H1 (cell line): Measurements from ENCODE around the gene LAMA3. TPM values are rescaled to one million over a fixed set of nuclear protein-coding genes. Genes with fewer than 3 reads are reported as not detected.

ENCODE experiments used
- CTCF ChIA-PET: fragments of 300-600 bp; sonication (Branson Sonifier 250); formaldehyde crosslinking; loops from one replicate; lab custom pipeline; 2021; ENCODE audit not compliant: partially characterized antibody; lab: Charles Lee
- POLR2A ChIA-PET: fragments of 300-600 bp; sonication (Branson Sonifier 250); formaldehyde crosslinking; loops from one replicate; lab custom pipeline; 2021; ENCODE audit warnings: inconsistent platforms; ENCODE audit not compliant: partially characterized antibody; lab: Charles Lee
- DNase-seq, 2 experiments: peaks; one replicate each; pipeline versions ENCODE4 v3.0.0 to v3.0.0-alpha.2; 2010 to 2022; ENCODE audit warnings: low spot score in 2 of 2, low read depth in 1 of 2, mixed read lengths in 1 of 2
- FAIRE-seq: peaks from 2 replicates; lab custom pipeline; 2011; peaks lifted over from hg19 to GRCh38; lab: Jason Lieb, UNC
- H2AFZ ChIP-seq: 2 replicates; pipeline ENCODE4 v1.8.1; 2012; ENCODE audit warnings: low read length, inconsistent platforms
- H2AK5ac ChIP-seq: 2 replicates; pipeline ENCODE4 v1.6.1; 2013; ENCODE audit warnings: low read depth, low read length
- H2BK120ac ChIP-seq: replicated peaks from 2 replicates; pipeline ENCODE3; 2013; ENCODE audit warnings: low read depth, low read length, inconsistent platforms
- H2BK12ac ChIP-seq: 2 replicates; pipeline ENCODE4 v1.6.1; 2013; ENCODE audit warnings: low read depth, low read length
- H2BK15ac ChIP-seq: 2 replicates; pipeline ENCODE4 v1.6.1; 2013; ENCODE audit warnings: low read length
- H2BK20ac ChIP-seq: 2 replicates; pipeline ENCODE4 v1.6.1; 2013; ENCODE audit warnings: low read length
- H2BK5ac ChIP-seq: 2 replicates; pipeline ENCODE4 v1.6.1; 2013; ENCODE audit warnings: low read depth, low read length
- H3K14ac ChIP-seq: 2 replicates; pipeline ENCODE4 v1.6.1; 2013; ENCODE audit warnings: inconsistent platforms; ENCODE audit not compliant: insufficient read length
- H3K18ac ChIP-seq: 2 replicates; pipeline ENCODE4 v1.6.1; 2013; ENCODE audit warnings: low read length; ENCODE audit errors: extremely low read depth
- H3K23ac ChIP-seq: 2 replicates; pipeline ENCODE4 v1.6.1; 2013; ENCODE audit warnings: inconsistent platforms; ENCODE audit not compliant: insufficient read length
- H3K23me2 ChIP-seq: 2 replicates; pipeline ENCODE4 v1.6.1; 2013; ENCODE audit warnings: low read depth, low read length
- H3K27ac ChIP-seq: 2 replicates; pipeline ENCODE4 v1.6.1; 2011; ENCODE audit warnings: low read depth, low read length, inconsistent platforms
- H3K27me3 ChIP-seq, 4 experiments: replicated peaks in 1 of 4; 1 replicate in 1 of 4; 2 replicates in 3 of 4; pipeline versions ENCODE4 v1.6.1 to v1.8.1; 2011 to 2013; ENCODE audit warnings: low read length in 3 of 4, mild to moderate bottlenecking in 3 of 4, inconsistent platforms in 2 of 4, mixed read lengths in 2 of 4, moderate library complexity in 1 of 4; ENCODE audit not compliant: control insufficient read depth in 3 of 4, insufficient read depth in 3 of 4; ENCODE audit errors: extremely low read depth in 1 of 4
- H3K36me3 ChIP-seq, 4 experiments: 2 replicates each; pipeline versions ENCODE4 v1.6.1 to v1.8.1; 2011 to 2013; ENCODE audit warnings: mild to moderate bottlenecking in 4 of 4, low read length in 3 of 4, moderate library complexity in 2 of 4, control low read depth in 1 of 4, inconsistent platforms in 1 of 4; ENCODE audit not compliant: insufficient read depth in 4 of 4, control insufficient read depth in 2 of 4
- H3K4ac ChIP-seq: replicated peaks from 2 replicates; pipeline ENCODE3; 2013; ENCODE audit warnings: low read length, low read depth, mixed read lengths, inconsistent platforms; ENCODE audit not compliant: insufficient read length
- H3K4me1 ChIP-seq, 4 experiments: replicated peaks in 1 of 4; 1 replicate in 1 of 4; 2 replicates in 3 of 4; pipeline versions ENCODE4 v1.6.1 to v1.8.1; 2011 to 2013; ENCODE audit warnings: low read length in 3 of 4, inconsistent platforms in 2 of 4, mixed read lengths in 1 of 4; ENCODE audit not compliant: insufficient read depth in 4 of 4, control insufficient read depth in 3 of 4
- H3K4me2 ChIP-seq, 2 experiments: 2 replicates each; pipeline versions ENCODE4 v1.6.1 to v1.8.1; 2011 to 2013; ENCODE audit warnings: low read depth in 2 of 2, low read length in 2 of 2, control low read depth in 1 of 2, inconsistent platforms in 1 of 2, mild to moderate bottlenecking in 1 of 2; ENCODE audit not compliant: insufficient read depth in 1 of 2
- H3K4me3 ChIP-seq, 4 experiments: fragments of 200-600, 300-600 bp in 1 of 4; sonication (generic), shearing (Covaris generic), sonication (Bioruptor Twin) in 1 of 4; 2 replicates each; pipeline versions ENCODE4 v1.5.1 to v1.8.1; 2011 to 2016; ENCODE audit warnings: low read length in 4 of 4, low read depth in 3 of 4, control low read depth in 2 of 4, inconsistent platforms in 2 of 4, mild to moderate bottlenecking in 2 of 4, mixed read lengths in 1 of 4, moderate library complexity in 1 of 4; ENCODE audit not compliant: insufficient read depth in 2 of 4; ENCODE audit errors: extremely low read depth in 1 of 4
- H3K56ac ChIP-seq: replicated peaks from 2 replicates; pipeline ENCODE3; 2013; ENCODE audit warnings: low read depth, mild to moderate bottlenecking, mixed read lengths, low read length, inconsistent platforms; ENCODE audit not compliant: insufficient read length
- H3K79me1 ChIP-seq: 2 replicates; pipeline ENCODE4 v1.6.1; 2013; ENCODE audit warnings: low read depth, low read length, control low read depth
- H3K79me2 ChIP-seq, 2 experiments: 2 replicates each; pipeline versions ENCODE4 v1.6.1 to v1.8.1; 2012 to 2013; ENCODE audit warnings: low read length in 2 of 2, mild to moderate bottlenecking in 2 of 2, inconsistent platforms in 1 of 2; ENCODE audit not compliant: insufficient read depth in 2 of 2, control insufficient read depth in 1 of 2
- H3K9ac ChIP-seq, 4 experiments: replicated peaks in 1 of 4; 1 replicate in 1 of 4; 2 replicates in 3 of 4; pipeline versions ENCODE4 v1.6.1 to v1.8.1; 2011 to 2013; ENCODE audit warnings: low read depth in 3 of 4, low read length in 3 of 4, control low read depth in 2 of 4, mild to moderate bottlenecking in 2 of 4, moderate library complexity in 2 of 4, inconsistent platforms in 1 of 4; ENCODE audit errors: extremely low read depth in 1 of 4
- H3K9me3 ChIP-seq, 2 experiments: 2 replicates each; pipeline versions ENCODE4 v1.6.1 to v1.8.1; 2012 to 2013; ENCODE audit warnings: mild to moderate bottlenecking in 2 of 2, moderate library complexity in 2 of 2, control low read depth in 1 of 2, inconsistent platforms in 1 of 2, low read depth in 1 of 2, low read length in 1 of 2, mixed read lengths in 1 of 2; ENCODE audit not compliant: insufficient read depth in 2 of 2
- H4K20me1 ChIP-seq, 2 experiments: replicated peaks in 1 of 2; 2 replicates each; pipeline versions ENCODE3 to v1.8.1; 2011 to 2013; ENCODE audit warnings: inconsistent platforms in 2 of 2, low read length in 2 of 2, mild to moderate bottlenecking in 1 of 2; ENCODE audit not compliant: insufficient read depth in 2 of 2, control insufficient read depth in 1 of 2
- H4K5ac ChIP-seq: 2 replicates; pipeline ENCODE4 v1.6.1; 2013; ENCODE audit warnings: low read length, low read depth, mixed read lengths, inconsistent platforms; ENCODE audit not compliant: insufficient read length
- H4K8ac ChIP-seq: 2 replicates; pipeline ENCODE4 v1.8.0; 2013; ENCODE audit warnings: mild to moderate bottlenecking, moderate library complexity, low read length, inconsistent platforms; ENCODE audit not compliant: insufficient read depth; ENCODE audit errors: extremely low read depth
- H4K91ac ChIP-seq: replicated peaks from 2 replicates; pipeline ENCODE3; 2013; ENCODE audit warnings: low read length, mixed read lengths, inconsistent platforms; ENCODE audit not compliant: insufficient read length
- EP300 ChIP-seq, 2 experiments: IDR thresholded peaks; 1 replicate in 1 of 2; 2 replicates in 1 of 2; pipeline ENCODE4 v1.6.1; 2011 to 2012; ENCODE audit warnings: low read depth in 2 of 2, low read length in 2 of 2, mild to moderate bottlenecking in 2 of 2, borderline replicate concordance in 1 of 2, inconsistent platforms in 1 of 2, moderate library complexity in 1 of 2
- WGBS, 2 experiments: shearing (Covaris generic) in 1 of 2; methylation state at CpG; one replicate each; pipeline versions ENCODE4 v1.1.6 to v1.1.7; 2013 to 2015; ENCODE audit warnings: low lambda C conversion rate in 2 of 2, mixed read lengths in 2 of 2, inconsistent platforms in 1 of 2, low coverage in 1 of 2, missing lambda C conversion rate in 1 of 2; ENCODE audit not compliant: insufficient replicate concordance in 2 of 2, insufficient coverage in 1 of 2, insufficient read length in 1 of 2; ENCODE audit errors: extremely low coverage in 1 of 2, missing lambda C conversion rate in 1 of 2; 5-methylcytosine and 5-hydroxymethylcytosine counted together
- polyA plus RNA-seq, 7 experiments: library from polyadenylated mRNA; depleted of rRNA in 3 of 7; stranded (reverse) in 5 of 7; unstranded in 2 of 7; fragments of >200 nt in 5 of 7; fragments of 200-250 nt in 2 of 7; gene quantifications; 1 replicate in 5 of 7; 2 replicates in 1 of 7; 4 replicates in 1 of 7; pipeline versions ENCODE4 v1.2.1 to v1.2.3, GENCODE V29; 2011 to 2013; ENCODE audit warnings: missing spikeins in 2 of 7, mixed read lengths in 2 of 7
- total RNA-seq: library from RNA; stranded (reverse); fragmentation: NEBNext Ultra II Directional; extraction: Animal tissue kit (Norgen Biotek cat#: 25700); gene quantifications from 2 replicates; pipeline ENCODE4 v1.2.1, GENCODE V29; 2021

LAMA3 gene
- total and polyA plus RNA-seq, 2 of the 8 experiments (the other 6 are each of a cell fraction or from before 2014, with no cell fraction given) = 0.76 to 5.0 TPM

- Histone ChIP-seq H4K20me1 (no peaks in the 10 kb centered on the region), H3K79me2 (no peaks in the 10 kb centered on the region), H3K27ac (no peak overlapping the region), H4K8ac (no peak overlapping the region), H2BK20ac (no peak overlapping the region), H4K91ac (no peak overlapping the region), H3K4ac (no peak overlapping the region), H2BK15ac (no peak overlapping the region), H3K4me3 (no peak overlapping the region), H3K14ac (no peak overlapping the region), H2BK5ac (no peak overlapping the region), H3K9ac (no peak overlapping the region), H2AFZ (no peak overlapping the region), H3K4me1 (no peaks in the 10 kb centered on the region), H3K23me2 (no peaks in the 10 kb centered on the region), H3K27me3 (no peaks in the 10 kb centered on the region), H3K79me1 (no peaks in the 10 kb centered on the region), H3K23ac (no peak overlapping the region), H2BK120ac (no peak overlapping the region), H3K56ac (no peak overlapping the region), H4K5ac (no peak overlapping the region), H2BK12ac (no peak overlapping the region), H3K4me2 (no peak overlapping the region), H3K18ac (no peak overlapping the region), H3K36me3 (no peaks in the 10 kb centered on the region), H2AK5ac (no peak overlapping the region), H3K9me3 (no peaks in the 10 kb centered on the region)
- FAIRE-seq (no peak), DNase-seq (no peak)
- ChIA-PET POLR2A (no interaction called here), CTCF (interaction anchor here (0.6 kb wide), 1 partner anchor 35 kb away, joined by 3 read pairs; no protein-coding TSS in a partner anchor)
- TF ChIP-seq EP300 (IDR thresholded peaks at IDR 0.05; ENCODE audit: borderline replicate concordance in 1 of 2, low read depth in 2 of 2, low read length in 2 of 2) = no peak
- WGBS, 2 experiments = 79% methylated on average over 2 of the region's 2 CpGs; no CpG with 5 or more reads in 1 of the 2 experiments
These were observed 217.4 kb downstream of the LAMA3 start for GRCh38 chr18:23906658-23907057.
